CD4-positive, alpha-beta T cell treated with Interleukin-6 at 100 ng/mL for 8 hours (primary cell): ENCODE measurements around the gene NOC3L.
"Not testable (repeated sequence)": the region's sequence is repeated elsewhere in the genome, so short reads cannot be mapped to it uniquely, and the experiment has no call there.

Experiments
- DNase-seq: peaks from one replicate; pipeline ENCODE4 v3.0.0-alpha.2; 2020; ENCODE audit warnings: mixed read lengths, low spot score

NOC3L gene

GRCh38 chr10:94362360-94363250 lies at the start of gene NOC3L:
NOC3L (minus strand) TSS chr10:94362939; CDS start chr10:94362838, 101 bp downstream.
- peak; percentile 91 for DNase-seq

- DNase-seq = no peak
Measured at GRCh38 chr10:94412449-94412848, 49.7 kb upstream of the NOC3L start.

- no peak for DNase-seq
Measured at GRCh38 chr10:94411304-94411703, 48.6 kb upstream of the NOC3L start.

GRCh38 chr10:94409021-94409657 lies 46.4 kb upstream of the NOC3L start:
- no peak for DNase-seq

- no peak for DNase-seq
Measured at GRCh38 chr10:94407668-94408067, 44.9 kb upstream of the NOC3L start.

- DNase-seq = no peak
Measured at GRCh38 chr10:94405406-94405805, 42.7 kb upstream of the NOC3L start.

GRCh38 chr10:94403380-94404213 lies 40.9 kb upstream of the NOC3L start:
- DNase-seq = peak; percentile 9

- no peak for DNase-seq
Measured at GRCh38 chr10:94402843-94403379, 40.2 kb upstream of the NOC3L start.

GRCh38 chr10:94402204-94402842 lies 39.6 kb upstream of the NOC3L start, which contains the start of gene TBC1D12:
TBC1D12 (plus strand) TSS chr10:94402541; CDS start chr10:94402614, 73 bp downstream.
- peak; percentile 27 for DNase-seq

- no peak for DNase-seq
Measured at GRCh38 chr10:94398762-94399161, 36.0 kb upstream of the NOC3L start.

GRCh38 chr10:94397549-94398370 lies 35.0 kb upstream of the NOC3L start:
- no peak for DNase-seq

- DNase-seq = not testable (repeated sequence)
Measured at GRCh38 chr10:94392117-94392516, 29.4 kb upstream of the NOC3L start.

- DNase-seq = not testable (repeated sequence)
Measured at GRCh38 chr10:94385733-94386132, 23.0 kb upstream of the NOC3L start.

- DNase-seq = no peak
Measured at GRCh38 chr10:94383530-94383929, 20.8 kb upstream of the NOC3L start.

- DNase-seq = no peak
Measured at GRCh38 chr10:94376865-94377264, 14.1 kb upstream of the NOC3L start.

GRCh38 chr10:94375374-94375773 lies 12.6 kb upstream of the NOC3L start:
- DNase-seq = no peak

- DNase-seq = no peak
Measured at GRCh38 chr10:94370501-94370900, 7.8 kb upstream of the NOC3L start.

- no peak for DNase-seq
Measured at GRCh38 chr10:94366382-94366781, 3.6 kb upstream of the NOC3L start.

- DNase-seq = no peak
Measured at GRCh38 chr10:94364482-94364881, 1.7 kb upstream of the NOC3L start.

GRCh38 chr10:94363251-94363565 lies 469 bp upstream of the NOC3L start:
- DNase-seq = no peak
